Neural cell (in vitro differentiated cells): ENCODE measurements around the gene MGAT5B. TPM values are rescaled to one million over a fixed set of nuclear protein-coding genes. Genes with fewer than 3 reads are reported as not detected.

Source experiments
- H2AFZ ChIP-seq: fragments of 200-600, 300-800 bp; sonication (generic), shearing (Covaris generic); 2 replicates; pipeline ENCODE4 v1.6.0; 2014; ENCODE audit warnings: low read depth, mild to moderate bottlenecking, antibody characterized with exemption, low read length, moderate library complexity
- H3F3A ChIP-seq: fragments of 200-600 bp; shearing (Covaris generic); 2 replicates; pipeline ENCODE4 v1.6.1; 2016; ENCODE audit warnings: mild to moderate bottlenecking, moderate library complexity, mixed read lengths, antibody characterized with exemption, low read length; ENCODE audit not compliant: insufficient read depth, poor library complexity, severe bottlenecking
- H3K27ac ChIP-seq: fragments of 200-600, 300-800 bp; sonication (generic), shearing (Covaris generic); 2 replicates; pipeline ENCODE4 v1.5.1; 2014; ENCODE audit warnings: mild to moderate bottlenecking, low read length, moderate library complexity
- H3K27me3 ChIP-seq: fragments of 300-800, 200-600 bp; sonication (generic), shearing (Covaris generic); 2 replicates; pipeline ENCODE4 v1.6.0; 2014; ENCODE audit warnings: mild to moderate bottlenecking, low read depth, low read length, moderate library complexity; ENCODE audit not compliant: insufficient read depth
- H3K36me3 ChIP-seq: fragments of 300-800, 200-600 bp; sonication (generic), shearing (Covaris generic); 2 replicates; pipeline ENCODE4 v1.5.1; 2014; ENCODE audit warnings: mild to moderate bottlenecking, antibody characterized with exemption, low read length, moderate library complexity; ENCODE audit not compliant: insufficient read depth
- H3K4me2 ChIP-seq: fragments of 300-800, 200-600 bp; sonication (generic), shearing (Covaris generic); 2 replicates; pipeline ENCODE4 v1.6.0; 2014; ENCODE audit warnings: mild to moderate bottlenecking, low read length
- H3K4me3 ChIP-seq: fragments of 300-800, 200-600 bp; sonication (generic), shearing (Covaris generic); 2 replicates; pipeline ENCODE4 v1.5.1; 2014; ENCODE audit warnings: mild to moderate bottlenecking, low read length, moderate library complexity
- H3K79me2 ChIP-seq: fragments of 200-600 bp; shearing (Covaris generic); replicated peaks from 2 replicates; pipeline ENCODE4 v1.6.0; 2014; ENCODE audit warnings: mild to moderate bottlenecking, low read length, moderate library complexity; ENCODE audit not compliant: insufficient read depth
- H3K9ac ChIP-seq: fragments of 300-800, 200-600 bp; sonication (generic), shearing (Covaris generic); 2 replicates; pipeline ENCODE4 v1.6.1; 2016; ENCODE audit warnings: mild to moderate bottlenecking, low read length, mixed read lengths
- H3K9me2 ChIP-seq: fragments of 200-600 bp; shearing (Covaris generic); 2 replicates; pipeline ENCODE4 v1.6.1; 2016; ENCODE audit warnings: mild to moderate bottlenecking, low read length, mixed read lengths; ENCODE audit not compliant: insufficient read depth
- H3K9me3 ChIP-seq: fragments of 200-600, 300-800 bp; sonication (generic), shearing (Covaris generic); 2 replicates; pipeline ENCODE4 v1.6.1; 2016; ENCODE audit warnings: mild to moderate bottlenecking, mixed run types, low read length, moderate library complexity, mixed read lengths
- H4K20me1 ChIP-seq: fragments of 200-600 bp; shearing (Covaris generic); 2 replicates; pipeline ENCODE4 v1.6.1; 2016; ENCODE audit warnings: mild to moderate bottlenecking, mixed run types; ENCODE audit not compliant: insufficient read depth
- EP300 ChIP-seq: fragments of 450-650 bp; conservative IDR thresholded peaks from 2 replicates; pipeline ENCODE4 v1.6.1; 2014; ENCODE audit warnings: antibody characterized with exemption, mild to moderate bottlenecking, moderate library complexity; ENCODE audit not compliant: poor library complexity, severe bottlenecking
- EZH2 ChIP-seq: fragments of 200-600, 300-800 bp; shearing (Covaris generic), sonication (generic); IDR thresholded peaks from 2 replicates; pipeline ENCODE4 v1.6.1; 2014; ENCODE audit warnings: antibody characterized with exemption, low read length, borderline replicate concordance, mild to moderate bottlenecking; ENCODE audit not compliant: insufficient read depth, poor library complexity, severe bottlenecking
- MXI1 ChIP-seq: fragments of 450-650 bp; conservative IDR thresholded peaks from 2 replicates; pipeline ENCODE4 v1.6.1; 2014; ENCODE audit warnings: antibody characterized with exemption, mild to moderate bottlenecking; ENCODE audit not compliant: poor library complexity, severe bottlenecking
- POLR2AphosphoS5 ChIP-seq: IDR thresholded peaks from 2 replicates; pipeline ENCODE4 v1.6.1; 2012
- RAD21 ChIP-seq: fragments of 450-650 bp; conservative IDR thresholded peaks from 2 replicates; pipeline ENCODE4 v1.6.1; 2014; ENCODE audit warnings: antibody characterized with exemption, mild to moderate bottlenecking, moderate library complexity
- REST ChIP-seq: IDR thresholded peaks from 2 replicates; pipeline ENCODE4 v1.6.1; 2012; ENCODE audit warnings: borderline replicate concordance
- SMC3 ChIP-seq: fragments of 450-650 bp; conservative IDR thresholded peaks from 2 replicates; pipeline ENCODE4 v1.6.1; 2014; ENCODE audit warnings: antibody characterized with exemption, mild to moderate bottlenecking, moderate library complexity; ENCODE audit not compliant: poor library complexity
- TAF1 ChIP-seq: IDR thresholded peaks from 2 replicates; pipeline ENCODE4 v1.6.1; 2012; ENCODE audit warnings: low read depth
- polyA plus RNA-seq: library from polyadenylated mRNA; depleted of rRNA; stranded (reverse); fragments of >200 nt; gene quantifications from 2 replicates; pipeline ENCODE4 v1.2.3, GENCODE V29; 2014
- TF ChIP-seq, protein P1 (sequence below): fragments of 450-650 bp; IDR thresholded peaks from 2 replicates; pipeline ENCODE4 v1.5.1; 2014; ENCODE audit warnings: antibody characterized with exemption, mild to moderate bottlenecking, moderate library complexity; ENCODE audit not compliant: poor library complexity, severe bottlenecking

MGAT5B gene
- polyA plus RNA-seq, 1 donor from 2014 or later, result 8.8 TPM

- Histone ChIP-seq H3K4me2 (no peak overlapping the region), H3K9me3 (no peaks in the 10 kb centered on the region), H3K9me2 (no peaks in the 10 kb centered on the region), H3K4me3 (no peak overlapping the region), H3K36me3 (no peaks in the 10 kb centered on the region), H2AFZ (no peak overlapping the region), H3K27me3 (peaks cover 8% of the 10 kb centered on the region), H3K9ac (no peak overlapping the region), H3K27ac (no peak overlapping the region), H3F3A (peaks cover 3% of the 10 kb centered on the region), H4K20me1 (no peaks in the 10 kb centered on the region), H3K79me2 (peaks cover 5% of the 10 kb centered on the region)
- TF ChIP-seq TAF1 (no peak), RAD21 (no peak), SMC3 (no peak), REST (no peak), EZH2 (no peak), POLR2AphosphoS5 (no peak), MXI1 (no peak), EP300 (no peak)
- TF ChIP-seq, protein P1, sequence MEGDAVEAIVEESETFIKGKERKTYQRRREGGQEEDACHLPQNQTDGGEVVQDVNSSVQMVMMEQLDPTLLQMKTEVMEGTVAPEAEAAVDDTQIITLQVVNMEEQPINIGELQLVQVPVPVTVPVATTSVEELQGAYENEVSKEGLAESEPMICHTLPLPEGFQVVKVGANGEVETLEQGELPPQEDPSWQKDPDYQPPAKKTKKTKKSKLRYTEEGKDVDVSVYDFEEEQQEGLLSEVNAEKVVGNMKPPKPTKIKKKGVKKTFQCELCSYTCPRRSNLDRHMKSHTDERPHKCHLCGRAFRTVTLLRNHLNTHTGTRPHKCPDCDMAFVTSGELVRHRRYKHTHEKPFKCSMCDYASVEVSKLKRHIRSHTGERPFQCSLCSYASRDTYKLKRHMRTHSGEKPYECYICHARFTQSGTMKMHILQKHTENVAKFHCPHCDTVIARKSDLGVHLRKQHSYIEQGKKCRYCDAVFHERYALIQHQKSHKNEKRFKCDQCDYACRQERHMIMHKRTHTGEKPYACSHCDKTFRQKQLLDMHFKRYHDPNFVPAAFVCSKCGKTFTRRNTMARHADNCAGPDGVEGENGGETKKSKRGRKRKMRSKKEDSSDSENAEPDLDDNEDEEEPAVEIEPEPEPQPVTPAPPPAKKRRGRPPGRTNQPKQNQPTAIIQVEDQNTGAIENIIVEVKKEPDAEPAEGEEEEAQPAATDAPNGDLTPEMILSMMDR, result no peak
Observed at GRCh38 chr17:76865174-76865573, 3.0 kb upstream of the MGAT5B start.

GRCh38 chr17:76866203-76866602 is 2.0 kb upstream of the MGAT5B start:
- Histone ChIP-seq H3K27me3 (peaks cover 8% of the 10 kb centered on the region), H4K20me1 (no peaks in the 10 kb centered on the region), H3K9me3 (no peaks in the 10 kb centered on the region)

More at GRCh38 chr17:76866203-76866602, 2.0 kb upstream of the MGAT5B start:
- Histone ChIP-seq H3K79me2 (peaks cover 5% of the 10 kb centered on the region), H3F3A (peaks cover 3% of the 10 kb centered on the region), H3K4me2 (no peak overlapping the region), H3K4me3 (no peak overlapping the region), H3K9ac (no peak overlapping the region), H2AFZ (no peak overlapping the region), H3K27ac (no peak overlapping the region), H3K36me3 (no peaks in the 10 kb centered on the region), H3K9me2 (no peaks in the 10 kb centered on the region)
- TF ChIP-seq TAF1, result no peak
- no peak for TF ChIP-seq EP300
- TF ChIP-seq REST, result no peak
- TF ChIP-seq, protein P1, result no peak
- TF ChIP-seq RAD21, result no peak
- no peak for TF ChIP-seq EZH2
- no peak for TF ChIP-seq POLR2AphosphoS5
- no peak for TF ChIP-seq SMC3
- no peak for TF ChIP-seq MXI1
